Liver (tissue), 9 donors: ENCODE results near the gene SERPIND1. TPM values are rescaled to one million over a fixed set of nuclear protein-coding genes. Genes with fewer than 3 reads are reported as not detected.

Source experiments
- DNase-seq: peaks from one replicate; pipeline ENCODE4 v3.0.0-alpha.2; 2017; ENCODE audit warnings: low spot score
- H3K27ac ChIP-seq, 2 donors: one replicate each; pipeline ENCODE4 v1.7.0; 2013; ENCODE audit warnings: inconsistent platforms in 2 of 2, low read length in 2 of 2, control low read depth in 1 of 2, low read depth in 1 of 2, mild to moderate bottlenecking in 1 of 2
- H3K27me3 ChIP-seq, 4 donors: one replicate each; pipeline versions ENCODE4 v1.6.1 to v1.7.0; 2013; ENCODE audit warnings: low read length in 3 of 4, inconsistent platforms in 1 of 4, mild to moderate bottlenecking in 1 of 4, moderate library complexity in 1 of 4; ENCODE audit not compliant: control insufficient read depth in 4 of 4, insufficient read depth in 4 of 4
- H3K36me3 ChIP-seq, 4 donors: one replicate each; pipeline versions ENCODE4 v1.6.1 to v1.7.0; 2013; ENCODE audit warnings: low read length in 3 of 4, mild to moderate bottlenecking in 3 of 4, low read depth in 1 of 4, moderate library complexity in 1 of 4; ENCODE audit not compliant: control insufficient read depth in 4 of 4, insufficient read depth in 3 of 4
- H3K4me1 ChIP-seq, 4 donors: one replicate each; pipeline versions ENCODE4 v1.6.1 to v1.7.0; 2013; ENCODE audit warnings: low read length in 3 of 4, mild to moderate bottlenecking in 3 of 4, moderate library complexity in 1 of 4; ENCODE audit not compliant: control insufficient read depth in 4 of 4, insufficient read depth in 4 of 4
- H3K4me3 ChIP-seq, 3 donors: one replicate each; pipeline versions ENCODE4 v1.6.1 to v1.7.0; 2013; ENCODE audit warnings: low read length in 3 of 3, control low read depth in 1 of 3, low read depth in 1 of 3, mild to moderate bottlenecking in 1 of 3
- H3K9ac ChIP-seq, 2 donors: one replicate each; pipeline ENCODE4 v1.7.0; 2013; ENCODE audit warnings: low read length in 2 of 2, mild to moderate bottlenecking in 2 of 2, moderate library complexity in 2 of 2, control low read depth in 1 of 2, low read depth in 1 of 2
- H3K9me3 ChIP-seq, 4 donors: one replicate each; pipeline versions ENCODE4 v1.6.1 to v1.7.0; 2013; ENCODE audit warnings: low read length in 3 of 4; ENCODE audit not compliant: control insufficient read depth in 4 of 4
- FOXA1 ChIP-seq: IDR thresholded peaks from 2 replicates; pipeline ENCODE4 v1.6.1; 2016; ENCODE audit warnings: antibody characterized with exemption
- FOXA2 ChIP-seq: IDR thresholded peaks from 2 replicates; pipeline ENCODE4 v1.6.1; 2016; ENCODE audit warnings: antibody characterized with exemption
- GABPA ChIP-seq, 2 donors: IDR thresholded peaks in 1 of 2; conservative IDR thresholded peaks in 1 of 2; 2 replicates each; pipeline ENCODE4 v1.6.1; 2016; ENCODE audit warnings: antibody characterized with exemption in 2 of 2, mild to moderate bottlenecking in 1 of 2, moderate library complexity in 1 of 2
- HNF4A ChIP-seq, 2 donors: conservative IDR thresholded peaks; 2 replicates each; pipeline ENCODE4 v1.6.1; 2016; ENCODE audit warnings: antibody characterized with exemption in 2 of 2, mild to moderate bottlenecking in 2 of 2
- JUND ChIP-seq, 2 donors: IDR thresholded peaks; 2 replicates each; pipeline ENCODE4 v1.6.1; 2016; ENCODE audit warnings: antibody characterized with exemption in 2 of 2
- MAX ChIP-seq: IDR thresholded peaks from 2 replicates; pipeline ENCODE4 v1.6.1; 2016; ENCODE audit warnings: antibody characterized with exemption
- NR2F2 ChIP-seq: IDR thresholded peaks from 2 replicates; pipeline ENCODE4 v1.6.1; 2016; ENCODE audit warnings: antibody characterized with exemption
- RAD21 ChIP-seq, 2 donors: IDR thresholded peaks; 2 replicates each; pipeline ENCODE4 v1.6.1; 2016; ENCODE audit warnings: antibody characterized with exemption in 2 of 2, mild to moderate bottlenecking in 2 of 2
- REST ChIP-seq: IDR thresholded peaks from 2 replicates; pipeline ENCODE4 v1.6.1; 2016; ENCODE audit warnings: antibody characterized with exemption, mild to moderate bottlenecking
- SP1 ChIP-seq: IDR thresholded peaks from 2 replicates; pipeline ENCODE4 v1.6.1; 2018; ENCODE audit warnings: antibody characterized with exemption, mild to moderate bottlenecking
- TAF1 ChIP-seq: conservative IDR thresholded peaks from 2 replicates; pipeline ENCODE4 v1.6.1; 2016; ENCODE audit warnings: antibody characterized with exemption, mild to moderate bottlenecking
- YY1 ChIP-seq: IDR thresholded peaks from 2 replicates; pipeline ENCODE4 v1.6.1; 2016; ENCODE audit warnings: antibody characterized with exemption, mild to moderate bottlenecking
- ZBTB33 ChIP-seq: IDR thresholded peaks from 2 replicates; pipeline ENCODE4 v1.6.1; 2016; ENCODE audit warnings: antibody characterized with exemption
- WGBS: extraction: QIAGEN DNeasy Blood & Tissue Kit; methylation state at CpG from one replicate; pipeline ENCODE4 v1.1.7; 2013; 5-methylcytosine and 5-hydroxymethylcytosine counted together
- polyA plus RNA-seq, 2 donors: library from polyadenylated mRNA; stranded (reverse) in 1 of 2; unstranded in 1 of 2; fragments of 200-250 nt in 1 of 2; fragments of >200 nt in 1 of 2; fragmentation: Nextera tagmentation in 1 of 2; extraction: Ambion mirVana in 1 of 2; gene quantifications; one replicate each; pipeline versions ENCODE4 v1.2.1 to v1.2.3, GENCODE V29; 2013 to 2015
- total RNA-seq, 2 donors: library from RNA; depleted of rRNA; stranded (reverse); fragments of >200 nt; gene quantifications; one replicate each; pipeline ENCODE4 v1.2.3, GENCODE V29; 2014
- donor health status: healthy.
- donor health status: healthy.
- donor health status: healthy.
- donor health status: healthy.
- donor health status: healthy.

Gene SERPIND1
- total and polyA plus RNA-seq, 4 donors: 117 to 176 (median 170) TPM

GRCh38 chr22:20750461-20751184, 23.3 kb upstream of the SERPIND1 start:
- no peak for TF ChIP-seq TAF1

GRCh38 chr22:20751185-20751851, 22.6 kb upstream of the SERPIND1 start:
- H3K27ac ChIP-seq: no peak overlapping the region
- DNase-seq: no peak

More at GRCh38 chr22:20750461-20751184, 23.3 kb upstream of the SERPIND1 start:
- H3K4me1 ChIP-seq: no peaks in the 10 kb centered on the region
- H3K9me3 ChIP-seq: no peaks in the 10 kb centered on the region
- DNase-seq: no peak
- no peak overlapping the region for H3K4me3 ChIP-seq
- no peak overlapping the region for H3K27ac ChIP-seq
- no peak overlapping the region for H3K9ac ChIP-seq
- H3K27me3 ChIP-seq: no peaks in the 10 kb centered on the region
- WGBS: 79% methylated on average over 9 of the region's 9 CpGs
- H3K36me3 ChIP-seq: peaks cover 4 to 55% (median 17%) of the 10 kb centered on the region in 4 donors

GRCh38 chr22:20752104-20752741, 21.7 kb upstream of the SERPIND1 start:
- no peaks in the 10 kb centered on the region for H3K9me3 ChIP-seq
- H3K4me1 ChIP-seq: no peaks in the 10 kb centered on the region
- no peak for DNase-seq
- no peak overlapping the region for H3K9ac ChIP-seq
- no peaks in the 10 kb centered on the region for H3K27me3 ChIP-seq
- H3K4me3 ChIP-seq: no peak overlapping the region
- peaks cover 2 to 44% (median 10%) of the 10 kb centered on the region in 4 donors for H3K36me3 ChIP-seq
- WGBS: 95% methylated on average over 7 of the region's 7 CpGs
- no peak for TF ChIP-seq MAX
- no peak for TF ChIP-seq JUND (IDR thresholded peaks at IDR 0.05)
- TF ChIP-seq ZBTB33: no peak
- no peak for TF ChIP-seq FOXA1
- TF ChIP-seq YY1: no peak
- no peak for TF ChIP-seq GABPA (IDR thresholded peaks at IDR 0.05 in 1 of 2, conservative IDR thresholded peaks at IDR 0.05 in 1 of 2)
- TF ChIP-seq HNF4A (conservative IDR thresholded peaks at IDR 0.05): no peak
- TF ChIP-seq REST: no peak
- TF ChIP-seq SP1: no peak
- TF ChIP-seq NR2F2: no peak
- no peak overlapping the region for H3K27ac ChIP-seq

More at GRCh38 chr22:20751185-20751851, 22.6 kb upstream of the SERPIND1 start:
- no peak overlapping the region for H3K4me3 ChIP-seq
- no peaks in the 10 kb centered on the region for H3K4me1 ChIP-seq
- no peak overlapping the region for H3K9ac ChIP-seq
- no peaks in the 10 kb centered on the region for H3K9me3 ChIP-seq
- H3K36me3 ChIP-seq: peaks cover 4 to 53% (median 16%) of the 10 kb centered on the region in 4 donors
- H3K27me3 ChIP-seq: no peaks in the 10 kb centered on the region
- TF ChIP-seq RAD21 (IDR thresholded peaks at IDR 0.05) (peak in 1 of 2 donors; percentile 13), FOXA2 (no peak)
- WGBS: 96% methylated on average over 18 of the region's 18 CpGs
